Panc1 (cell line): ENCODE measurements around the gene EMP2. TPM values are rescaled to one million over a fixed set of nuclear protein-coding genes. Genes with fewer than 3 reads are reported as not detected.

ENCODE experiments used
- ATAC-seq: fragments of 200-7000 bp; cut with Tn5 transposase; 2 replicates; pipeline ENCODE4 v1.9.1; 2020; ENCODE audit warnings: mild to moderate bottlenecking, moderate library complexity
- BruUV-seq: library from RNA; stranded (reverse); fragments of 400-500 nt; replicated peaks from 2 replicates; lab custom pipeline; 2021; lab: Mats Ljungman, UMichigan
- CTCF ChIA-PET: fragments of 300-600 bp; sonication (Branson Sonifier 250); formaldehyde crosslinking; loops from one replicate; lab custom pipeline; 2022; ENCODE audit warnings: antibody characterized with exemption; lab: Charles Lee
- POLR2A ChIA-PET: fragments of 300-600 bp; sonication (Branson Sonifier 250); formaldehyde crosslinking; loops from one replicate; lab custom pipeline; 2022; ENCODE audit warnings: antibody characterized with exemption; lab: Charles Lee
- DNase-seq: peaks from one replicate; pipeline ENCODE4 v3.0.0-alpha.2; 2010; ENCODE audit warnings: low read depth, low spot score
- H3K27ac ChIP-seq: 2 replicates; pipeline ENCODE4 v1.5.1; 2011; ENCODE audit warnings: mild to moderate bottlenecking, low read length, inconsistent platforms
- H3K27me3 ChIP-seq: fragments of 200-500 bp; sonication (Bioruptor generic); 2 replicates; pipeline ENCODE4 v1.6.0; 2014; ENCODE audit warnings: low read length, inconsistent platforms; ENCODE audit not compliant: control insufficient read depth, insufficient read depth
- H3K36me3 ChIP-seq: fragments of 200-500 bp; sonication (Bioruptor generic); 2 replicates; pipeline ENCODE4 v1.5.1; 2014; ENCODE audit warnings: inconsistent platforms, mild to moderate bottlenecking, low read length, moderate library complexity; ENCODE audit not compliant: control insufficient read depth, insufficient read depth
- H3K4me1 ChIP-seq: 2 replicates; pipeline ENCODE4 v1.5.1; 2011; ENCODE audit warnings: inconsistent platforms, mild to moderate bottlenecking, low read length, moderate library complexity; ENCODE audit not compliant: control insufficient read depth, insufficient read depth
- H3K4me3 ChIP-seq, 2 experiments: 2 replicates each; pipeline ENCODE4 v1.5.1; 2011 to 2012; ENCODE audit warnings: low read depth in 2 of 2, low read length in 2 of 2, mild to moderate bottlenecking in 2 of 2, inconsistent platforms in 1 of 2, moderate library complexity in 1 of 2
- H3K9me3 ChIP-seq: fragments of 200-500 bp; sonication (Bioruptor generic); 2 replicates; pipeline ENCODE4 v1.5.1; 2014; ENCODE audit warnings: low read depth, mild to moderate bottlenecking, inconsistent platforms, low read length, moderate library complexity; ENCODE audit not compliant: control insufficient read depth, insufficient read depth
- CTCF ChIP-seq: fragments of 450-650 bp; IDR thresholded peaks from 2 replicates; pipeline ENCODE4 v1.5.1; 2017; ENCODE audit warnings: mild to moderate bottlenecking
- POLR2AphosphoS5 ChIP-seq: IDR thresholded peaks from 2 replicates; pipeline ENCODE4 v1.6.1; 2012; ENCODE audit warnings: mild to moderate bottlenecking, low read depth, low read length, moderate library complexity
- SIN3A ChIP-seq: IDR thresholded peaks from 2 replicates; pipeline ENCODE4 v1.6.1; 2012; ENCODE audit warnings: low read depth, mild to moderate bottlenecking, low read length, moderate library complexity, borderline replicate concordance; ENCODE audit not compliant: insufficient read depth
- TCF7L2 ChIP-seq: IDR thresholded peaks from 2 replicates; pipeline ENCODE4 v1.6.1; 2011; ENCODE audit warnings: mild to moderate bottlenecking, low read depth, low read length, inconsistent platforms
- in situ Hi-C: cut with HindIII; loops from 2 replicates; pipeline ENCODE4 v1.10.0; 2016; ENCODE audit warnings: low sequenced_read_pairs, low pct_unique_long_range_greater_than_20kb
- intact Hi-C: fragments of 100-400 bp; cut with micrococcal nuclease; formaldehyde crosslinking; loops from one replicate; pipeline ENCODE4 v1.10.0; 2022; ENCODE audit not compliant: unreplicated experiment
- total RNA-seq: library from RNA; stranded (reverse); gene quantifications from one replicate; pipeline ENCODE4 v1.2.1, GENCODE V29; 2021; ENCODE audit not compliant: unreplicated experiment
- TF ChIP-seq, protein P1 (sequence below), 2 experiments: IDR thresholded peaks; 2 replicates each; pipeline ENCODE4 v1.6.1; 2011 to 2012; ENCODE audit warnings: low read depth in 2 of 2, control low read depth in 1 of 2, low read length in 1 of 2, mild to moderate bottlenecking in 1 of 2, moderate library complexity in 1 of 2; ENCODE audit not compliant: insufficient read depth in 1 of 2

Gene EMP2
- total RNA-seq, 1 experiment from 2014 or later = 13.8 TPM

GRCh38 chr16:10490141-10490540 lies 90.3 kb downstream of the EMP2 start:
- no TSS peak for BruUV-seq
- in situ Hi-C loops = no loop called here
- TF ChIP-seq CTCF (no peak), TCF7L2 (no peak), SIN3A (no peak), POLR2AphosphoS5 (no peak)
- TF ChIP-seq, protein P1, sequence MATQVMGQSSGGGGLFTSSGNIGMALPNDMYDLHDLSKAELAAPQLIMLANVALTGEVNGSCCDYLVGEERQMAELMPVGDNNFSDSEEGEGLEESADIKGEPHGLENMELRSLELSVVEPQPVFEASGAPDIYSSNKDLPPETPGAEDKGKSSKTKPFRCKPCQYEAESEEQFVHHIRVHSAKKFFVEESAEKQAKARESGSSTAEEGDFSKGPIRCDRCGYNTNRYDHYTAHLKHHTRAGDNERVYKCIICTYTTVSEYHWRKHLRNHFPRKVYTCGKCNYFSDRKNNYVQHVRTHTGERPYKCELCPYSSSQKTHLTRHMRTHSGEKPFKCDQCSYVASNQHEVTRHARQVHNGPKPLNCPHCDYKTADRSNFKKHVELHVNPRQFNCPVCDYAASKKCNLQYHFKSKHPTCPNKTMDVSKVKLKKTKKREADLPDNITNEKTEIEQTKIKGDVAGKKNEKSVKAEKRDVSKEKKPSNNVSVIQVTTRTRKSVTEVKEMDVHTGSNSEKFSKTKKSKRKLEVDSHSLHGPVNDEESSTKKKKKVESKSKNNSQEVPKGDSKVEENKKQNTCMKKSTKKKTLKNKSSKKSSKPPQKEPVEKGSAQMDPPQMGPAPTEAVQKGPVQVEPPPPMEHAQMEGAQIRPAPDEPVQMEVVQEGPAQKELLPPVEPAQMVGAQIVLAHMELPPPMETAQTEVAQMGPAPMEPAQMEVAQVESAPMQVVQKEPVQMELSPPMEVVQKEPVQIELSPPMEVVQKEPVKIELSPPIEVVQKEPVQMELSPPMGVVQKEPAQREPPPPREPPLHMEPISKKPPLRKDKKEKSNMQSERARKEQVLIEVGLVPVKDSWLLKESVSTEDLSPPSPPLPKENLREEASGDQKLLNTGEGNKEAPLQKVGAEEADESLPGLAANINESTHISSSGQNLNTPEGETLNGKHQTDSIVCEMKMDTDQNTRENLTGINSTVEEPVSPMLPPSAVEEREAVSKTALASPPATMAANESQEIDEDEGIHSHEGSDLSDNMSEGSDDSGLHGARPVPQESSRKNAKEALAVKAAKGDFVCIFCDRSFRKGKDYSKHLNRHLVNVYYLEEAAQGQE (IDR thresholded peaks at IDR 0.05; ENCODE audit: insufficient read depth in 1 of 2, low read depth in 2 of 2, low read length in 1 of 2) = no peak
- no peak overlapping the region for H3K4me3 ChIP-seq
- ChIA-PET POLR2A (no interaction called here), CTCF (no interaction called here)
- H3K27me3 ChIP-seq = no peaks in the 10 kb centered on the region
- H3K36me3 ChIP-seq = no peaks in the 10 kb centered on the region
- H3K4me1 ChIP-seq = no peaks in the 10 kb centered on the region
- ATAC-seq = no peak
- no peak for DNase-seq
- H3K27ac ChIP-seq = no peak overlapping the region
- intact Hi-C loops = no loop called here
- H3K9me3 ChIP-seq = peaks cover 4% of the 10 kb centered on the region; the same call in 1 of the 2 replicates

- Histone ChIP-seq H3K9me3 (peaks cover 4% of the 10 kb centered on the region; the same call in 1 of the 2 replicates), H3K4me1 (no peaks in the 10 kb centered on the region), H3K27ac (no peak overlapping the region; the same call in 1 of the 2 replicates), H3K4me3 (no peak overlapping the region), H3K36me3 (no peaks in the 10 kb centered on the region), H3K27me3 (no peaks in the 10 kb centered on the region)
- intact Hi-C loops (no loop called here), in situ Hi-C loops (no loop called here)
- ATAC-seq = no peak
- TF ChIP-seq POLR2AphosphoS5 (no peak), TCF7L2 (no peak), CTCF (no peak), SIN3A (no peak)
- TF ChIP-seq, protein P1 (IDR thresholded peaks at IDR 0.05; ENCODE audit: insufficient read depth in 1 of 2, low read depth in 2 of 2, low read length in 1 of 2) = no peak
- no peak for DNase-seq
- ChIA-PET CTCF (no interaction called here), POLR2A (interaction anchor here (0.8 kb wide), 1 partner anchor 9 kb away, joined by 5 read pairs; no protein-coding TSS in a partner anchor)
- BruUV-seq = no TSS peak
These were observed 94.6 kb downstream of the EMP2 start for GRCh38 chr16:10485698-10486382.
